ENCODE results near the gene CELF2.

Gene CELF2

GRCh38 chr10:11206676-11207559, 189.2 kb downstream of the CELF2 start:
- no peak for DNase-seq

DNA sequence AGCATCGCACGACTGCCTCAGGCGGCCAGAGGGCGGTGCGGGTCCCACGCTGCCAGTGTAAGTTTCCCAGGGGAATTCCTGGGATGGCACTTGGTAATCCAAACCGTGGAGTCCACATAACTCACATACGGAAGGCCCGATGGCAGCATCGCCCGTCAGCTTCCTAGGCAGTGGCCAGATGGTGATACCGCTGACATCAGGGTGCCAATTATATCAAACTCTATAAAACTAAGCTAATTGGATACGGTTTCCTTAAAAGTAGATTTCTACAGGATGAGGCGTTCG, 189.8 kb downstream of the CELF2 start:
- no peak for DNase-seq

DNA sequence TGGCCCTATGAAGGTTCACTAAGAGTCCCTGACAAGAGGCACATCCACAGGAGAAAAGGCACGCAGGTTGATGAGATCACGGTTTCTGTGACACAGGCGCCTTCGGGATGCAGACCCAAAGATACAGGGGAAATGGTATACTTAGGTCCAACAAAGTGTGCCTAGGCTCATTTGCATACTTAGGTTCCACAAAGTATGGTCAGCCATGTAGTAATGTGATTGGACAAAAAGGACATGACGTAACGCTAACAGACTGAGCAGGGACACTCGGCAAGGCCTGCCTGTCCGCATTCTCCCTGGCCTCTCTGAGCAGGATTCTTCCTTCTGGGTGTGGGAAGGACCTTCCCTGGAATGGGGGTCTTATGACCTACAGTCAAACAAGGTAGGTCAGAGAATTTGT, 190.6 kb downstream of the CELF2 start:
- no peak for DNase-seq

DNA sequence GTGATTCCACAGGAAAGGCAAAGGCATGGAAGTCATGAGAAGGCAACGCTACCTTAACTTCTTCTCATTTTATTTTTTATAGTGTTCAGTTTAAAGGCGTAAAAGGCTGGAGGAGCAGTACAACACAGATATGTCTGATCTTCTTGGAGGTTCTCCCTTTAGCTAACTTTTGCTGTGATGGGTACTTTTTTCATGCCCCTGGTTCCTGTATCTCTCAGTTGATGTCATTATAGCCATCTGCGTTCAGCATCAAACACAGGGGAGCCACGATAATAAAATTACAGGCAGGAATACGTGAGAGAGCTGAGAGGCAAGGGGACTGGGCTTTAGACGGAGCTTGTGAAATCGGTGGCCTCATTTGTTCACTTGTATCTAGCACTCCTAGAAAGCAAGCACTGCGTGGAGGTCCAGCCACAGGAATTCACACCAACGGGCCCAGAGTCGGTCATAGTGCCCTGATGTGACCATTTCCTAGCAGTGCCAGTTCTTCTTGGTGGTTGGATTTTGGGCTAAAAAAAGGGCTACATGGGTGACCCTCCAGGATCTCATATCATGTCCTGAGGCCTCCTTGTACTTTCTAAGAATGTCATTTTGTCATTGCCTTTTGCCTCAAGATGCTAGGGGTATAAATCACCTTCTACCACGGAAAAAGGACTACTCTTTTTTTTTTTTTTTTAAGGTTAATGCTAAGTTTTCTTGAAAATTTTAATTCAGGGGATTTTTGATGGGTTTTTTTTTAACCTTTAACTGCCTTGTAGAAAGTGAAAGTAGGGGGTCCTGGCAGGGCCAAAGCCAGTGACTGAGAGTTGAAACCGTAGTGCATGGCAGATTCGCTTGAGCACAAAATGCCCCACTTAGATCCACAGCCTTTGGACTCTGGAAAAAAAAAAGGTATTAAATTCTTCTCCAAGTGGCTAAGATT, 191.5 kb downstream of the CELF2 start:
- DNase-seq, result no peak

- DNase-seq, result no peak
These were observed 192.1 kb downstream of the CELF2 start for GRCh38 chr10:11209830-11210181.

GRCh38 chr10:11210211-11210922, 192.7 kb downstream of the CELF2 start:
- DNase-seq, result no peak

DNA sequence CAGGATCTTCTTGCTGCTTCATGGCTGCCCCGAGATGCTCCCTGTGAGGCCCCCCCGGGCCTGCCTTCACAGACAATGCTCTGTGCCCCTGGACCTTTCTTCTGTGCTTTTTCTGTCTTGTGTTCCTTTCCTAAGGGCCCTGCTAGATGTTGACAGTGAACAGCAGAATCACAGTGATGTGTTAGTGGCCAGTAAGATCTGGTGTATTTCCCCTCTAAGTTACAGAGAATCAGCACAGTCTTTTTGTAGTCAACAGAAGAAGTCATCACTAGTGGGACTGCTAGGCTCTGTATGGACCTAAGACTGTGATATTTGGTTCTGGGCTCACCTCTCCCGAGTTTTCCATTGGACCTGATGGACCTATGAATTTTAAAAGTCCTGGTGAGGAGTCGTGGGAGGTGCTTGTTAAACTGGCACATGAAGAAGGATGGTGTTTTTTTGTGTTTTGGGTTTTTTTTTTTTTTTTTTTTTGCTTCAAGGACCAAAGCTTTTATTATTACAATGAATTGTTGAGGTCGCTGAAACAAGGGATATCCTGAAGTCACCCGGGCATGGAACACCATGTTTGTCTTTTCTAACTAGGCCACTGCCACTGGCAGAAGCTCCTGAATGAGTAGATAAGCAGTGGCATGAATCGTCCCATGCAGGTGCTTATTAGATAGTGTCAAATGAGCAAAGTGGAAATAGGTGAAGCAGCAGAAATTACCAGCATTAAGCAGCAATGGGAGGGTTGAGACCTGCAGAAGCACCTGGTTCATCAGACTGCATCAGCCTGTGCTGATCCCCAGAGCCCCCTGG, 194.8 kb downstream of the CELF2 start:
- no peak for DNase-seq

DNA sequence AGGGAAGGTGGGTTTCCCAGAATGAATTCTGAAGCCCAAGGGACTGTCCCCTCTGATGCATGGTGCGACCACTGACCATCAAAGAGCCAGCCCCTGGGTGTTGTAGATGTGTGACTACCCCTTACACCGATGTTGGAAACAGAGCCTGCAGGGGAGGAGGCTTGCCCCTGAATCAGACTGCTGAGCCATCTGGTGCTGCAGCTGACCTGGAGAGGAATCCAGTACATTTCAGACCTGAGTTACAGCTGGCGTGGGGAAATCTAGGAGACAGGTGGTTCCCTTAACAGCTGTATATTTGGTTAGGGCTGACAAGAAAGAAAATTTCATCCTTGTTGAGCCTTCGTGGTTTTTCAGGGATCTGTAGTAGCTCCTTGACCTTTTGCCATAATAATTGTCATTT, 195.5 kb downstream of the CELF2 start:
- no peak for DNase-seq

DNA sequence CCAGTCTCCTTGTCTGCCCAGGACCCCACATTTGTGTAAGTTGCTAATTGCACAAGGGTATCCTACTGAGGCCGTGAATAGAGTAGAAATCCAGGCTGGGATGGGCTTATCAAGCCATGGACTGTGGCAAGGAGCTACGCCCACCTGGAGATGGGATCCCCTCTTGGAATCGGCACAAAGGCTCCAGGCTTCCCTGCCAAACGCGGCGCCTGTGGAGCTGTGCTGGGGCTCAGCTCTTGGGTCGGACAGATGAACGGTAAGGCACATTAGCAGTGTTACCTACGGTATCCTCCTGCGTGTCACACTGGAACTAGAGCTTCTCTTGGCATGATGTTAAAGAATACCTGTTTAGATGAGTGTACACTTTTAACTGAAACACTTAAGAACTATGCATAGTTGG, 196.7 kb downstream of the CELF2 start:
- DNase-seq, result no peak

- DNase-seq, result no peak
These were observed 197.8 kb downstream of the CELF2 start for GRCh38 chr10:11215471-11215870.

DNA sequence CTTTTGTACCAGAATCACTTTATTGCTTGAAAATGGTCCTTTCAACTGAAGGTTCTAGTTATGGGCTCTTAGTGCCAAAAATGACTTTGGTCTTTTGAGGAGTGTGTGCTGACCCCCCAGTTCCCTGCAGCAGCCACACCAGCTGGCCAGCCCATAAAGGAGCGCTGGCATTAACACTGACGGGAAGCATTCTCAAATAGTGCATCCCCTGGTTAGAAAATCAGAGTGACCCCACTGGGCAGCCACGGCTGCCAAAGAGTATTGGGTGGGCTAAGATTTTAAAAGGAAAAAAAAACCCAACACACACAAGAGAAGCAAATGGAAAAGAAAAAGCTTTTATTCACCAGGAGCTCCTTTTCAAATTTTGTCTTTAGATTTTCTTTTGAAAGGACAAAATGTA, 199.8 kb downstream of the CELF2 start:
- no peak for DNase-seq

DNA sequence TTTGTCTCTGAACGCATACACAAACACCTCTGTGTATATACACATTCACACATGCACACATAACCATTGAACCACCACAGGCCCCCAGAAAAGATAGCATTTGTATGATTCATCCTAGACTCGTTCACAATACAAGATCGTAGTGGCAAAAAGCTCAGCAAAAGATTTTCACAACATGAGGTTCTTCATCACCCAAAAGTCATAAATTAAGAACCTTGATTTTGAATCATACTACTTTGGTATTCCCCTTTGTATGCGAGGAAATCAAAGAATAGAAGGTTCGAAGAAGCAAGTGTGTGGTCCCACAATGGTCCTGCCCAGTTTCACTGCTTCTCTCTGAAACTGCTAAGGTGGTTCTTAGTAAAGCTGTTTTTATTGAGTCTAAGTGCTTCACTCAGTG, 200.7 kb downstream of the CELF2 start:
- DNase-seq, result no peak

DNA sequence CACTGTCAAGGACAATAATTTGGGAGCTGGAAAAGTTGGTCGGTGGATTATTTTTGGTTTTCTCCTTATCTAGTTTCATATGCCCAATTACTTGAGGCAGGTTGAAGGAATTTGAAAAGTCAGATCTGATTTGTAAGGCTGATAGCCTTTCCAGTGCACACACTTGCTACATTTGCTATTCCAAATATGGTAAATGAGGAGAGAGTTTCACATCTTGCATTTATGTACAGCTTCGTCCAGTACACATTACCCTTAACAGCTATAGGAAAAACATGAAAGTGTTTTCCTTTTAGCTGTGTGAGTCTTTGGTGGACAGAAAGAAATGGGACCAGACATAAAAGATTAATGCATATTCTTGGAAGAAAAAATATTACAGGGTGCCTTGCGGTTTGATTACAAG, 201.8 kb downstream of the CELF2 start:
- DNase-seq, result no peak

DNA sequence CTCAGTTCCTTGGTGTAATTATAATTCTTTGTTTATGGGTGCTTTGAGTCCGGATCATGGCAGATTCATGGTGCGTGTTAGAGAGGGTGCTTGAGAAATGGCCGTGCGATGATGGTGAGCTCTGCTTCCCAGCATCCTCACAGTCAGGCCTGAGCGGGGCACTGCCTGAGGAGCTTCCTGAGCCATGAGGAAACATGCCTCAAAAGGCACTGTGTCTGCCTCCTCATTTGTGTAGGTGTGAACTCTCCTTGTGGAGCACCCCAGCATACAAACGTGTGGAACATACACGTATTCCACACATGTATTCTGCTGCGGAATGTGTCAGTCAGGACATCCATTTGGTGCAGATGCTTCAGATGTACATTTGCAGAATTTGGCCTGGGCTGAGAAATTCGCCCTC, 205.4 kb downstream of the CELF2 start:
- no peak for DNase-seq

DNA sequence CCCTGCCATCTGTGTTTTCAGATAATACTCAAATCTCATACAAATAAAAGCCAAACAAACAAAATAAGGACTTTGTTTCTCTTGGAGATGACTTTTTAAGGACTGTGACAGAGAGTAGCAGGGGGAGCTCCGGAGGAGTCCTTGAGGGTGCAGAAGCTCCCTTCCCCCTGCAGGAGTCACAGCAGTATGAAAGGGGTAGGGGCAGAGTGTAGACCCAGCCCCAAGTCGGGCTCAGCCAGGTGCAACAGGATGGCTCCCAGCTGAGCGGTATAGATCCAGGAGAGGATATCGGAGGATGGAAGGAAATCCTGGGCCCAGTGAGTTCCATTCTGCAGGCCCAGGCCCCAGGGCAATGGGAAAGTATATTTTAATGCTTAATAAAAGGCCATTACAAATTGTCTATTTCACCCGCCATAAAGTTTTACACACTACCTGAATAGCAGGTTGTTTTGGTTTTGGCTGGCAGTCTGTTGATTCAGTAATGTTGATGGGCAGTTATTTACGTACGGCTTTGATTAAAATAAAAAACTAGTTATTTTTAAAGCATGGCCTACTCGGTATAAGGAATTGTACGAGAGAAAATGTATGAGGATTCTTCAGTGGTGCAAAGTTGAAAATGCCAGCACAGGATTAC, 206.0 kb downstream of the CELF2 start:
- no peak for DNase-seq

DNA sequence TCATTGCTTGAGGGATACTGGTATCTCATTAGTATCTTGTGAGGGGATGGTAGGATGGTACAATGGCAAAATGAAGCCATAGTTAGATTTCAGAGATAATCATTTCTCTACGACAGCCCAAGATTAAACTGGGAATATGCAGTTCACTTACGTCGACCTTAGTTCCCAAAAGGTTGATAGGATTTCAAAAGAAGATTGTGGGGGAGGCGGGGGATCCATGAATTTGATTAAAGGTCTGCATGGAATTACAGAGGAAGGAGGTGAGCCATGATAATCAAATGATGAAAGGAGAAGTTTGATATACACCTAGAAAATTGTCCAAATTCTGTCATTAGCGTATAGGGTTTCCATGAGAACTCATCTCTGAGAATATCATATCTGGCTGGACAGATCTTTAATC, 206.6 kb downstream of the CELF2 start:
- no peak for DNase-seq

DNA sequence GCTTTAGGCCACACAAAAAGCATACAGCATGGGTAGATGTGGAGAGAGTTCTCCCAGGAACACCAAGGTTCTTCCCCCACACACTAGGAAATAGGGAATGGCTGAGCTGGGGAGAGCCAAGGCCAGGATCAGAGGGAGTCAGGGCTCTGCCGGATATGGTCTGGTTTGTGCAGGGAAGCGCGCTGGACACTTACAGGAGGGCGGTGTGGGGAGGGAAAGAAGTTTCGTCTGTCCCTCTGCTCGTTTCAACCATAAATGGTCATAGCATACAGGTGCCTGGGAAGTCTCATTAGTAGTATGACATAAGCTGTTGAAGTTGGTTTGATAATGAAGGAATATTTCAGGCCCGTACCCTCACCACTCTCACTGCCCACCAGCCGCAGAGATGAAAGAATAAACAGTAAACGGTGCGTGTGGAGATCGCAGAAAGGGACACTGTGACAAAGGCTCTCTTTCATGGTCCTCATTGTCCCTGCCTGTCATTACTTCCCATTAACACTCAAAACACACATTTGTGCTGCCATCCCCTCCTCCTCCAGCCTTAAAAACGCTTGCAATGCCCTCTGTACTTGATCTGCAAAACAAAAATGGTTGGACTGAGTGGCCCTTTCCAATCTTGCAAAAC, 207.2 kb downstream of the CELF2 start:
- no peak for DNase-seq

DNA sequence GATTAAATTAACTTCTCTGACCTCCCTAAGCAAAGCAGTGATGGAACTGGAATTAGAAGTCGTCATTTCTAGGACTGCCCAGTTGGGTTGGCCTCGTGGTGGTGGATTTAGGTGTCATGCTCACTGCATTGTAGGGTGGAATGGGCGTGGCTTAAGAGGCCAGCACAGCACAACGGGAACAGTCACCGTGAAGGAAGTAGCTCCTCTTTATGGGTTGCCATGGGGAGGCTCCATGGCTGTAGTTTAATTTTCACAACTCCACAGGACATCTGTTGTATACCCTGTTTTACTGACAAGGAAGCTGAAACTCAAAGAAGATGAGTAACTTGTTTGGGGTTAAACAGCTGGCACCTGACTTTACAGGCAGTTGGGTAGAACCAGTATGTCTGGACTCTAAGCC, 208.3 kb downstream of the CELF2 start:
- DNase-seq, result no peak

DNA sequence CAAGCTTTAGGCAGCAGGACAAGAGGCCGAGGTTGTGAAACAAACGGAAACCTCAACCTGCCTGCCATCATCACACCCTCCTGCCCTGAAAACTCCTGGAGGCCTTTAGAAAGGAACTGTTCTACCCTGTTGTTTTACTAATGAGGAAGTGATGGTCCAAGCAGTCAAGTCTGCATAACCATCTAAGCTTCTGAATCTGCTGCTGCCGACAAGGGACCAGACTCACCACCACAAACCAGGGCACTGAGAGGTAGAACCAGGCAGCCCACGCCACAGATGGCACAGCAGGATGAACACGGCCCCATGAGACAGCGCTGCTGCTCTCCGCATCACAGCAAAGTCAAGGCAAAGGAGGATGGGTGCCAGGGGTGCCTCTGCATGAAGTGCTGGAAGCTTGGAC, 209.4 kb downstream of the CELF2 start:
- DNase-seq, result no peak

GRCh38 chr10:11229893-11230292, 212.2 kb downstream of the CELF2 start:
- no peak for DNase-seq

GRCh38 chr10:11230498-11231167, 213.0 kb downstream of the CELF2 start:
- no peak for DNase-seq
